Mucosa of descending colon (tissue), 3 donors: ENCODE data around the gene CPA4. TPM values are rescaled to one million over a fixed set of nuclear protein-coding genes. Genes with fewer than 3 reads are reported as not detected.

Experiments
- ATAC-seq: fragments of 200-7000 bp; cut with Tn5 transposase; one replicate; pipeline ENCODE4 v1.9.1; 2020; ENCODE audit warnings: mild to moderate bottlenecking, moderate library complexity
- DNase-seq, 3 donors: peaks; one replicate each; pipeline ENCODE4 v3.0.0-alpha.2; 2020
- H3K36me3 ChIP-seq: fragments of 200-600 bp; one replicate; pipeline ENCODE4 v1.8.0; 2021; ENCODE audit warnings: low read depth, mild to moderate bottlenecking
- H3K4me1 ChIP-seq: fragments of 200-600 bp; one replicate; pipeline ENCODE4 v1.8.0; 2021; ENCODE audit warnings: low read depth, mild to moderate bottlenecking
- H3K4me3 ChIP-seq: fragments of 200-600 bp; one replicate; pipeline ENCODE4 v1.8.0; 2021; ENCODE audit warnings: mild to moderate bottlenecking
- H3K9me3 ChIP-seq: fragments of 200-600 bp; one replicate; pipeline ENCODE4 v1.8.0; 2021; ENCODE audit warnings: mild to moderate bottlenecking
- CTCF ChIP-seq: fragments of 200-600 bp; IDR thresholded peaks from one replicate; pipeline ENCODE4 v1.8.0; 2022; ENCODE audit warnings: antibody characterized with exemption, mild to moderate bottlenecking
- intact Hi-C, 2 donors: fragments of 100-400 bp; cut with DNase I in 1 of 2; cut with micrococcal nuclease in 1 of 2; formaldehyde crosslinking; loops; one replicate each; pipeline versions ENCODE4 v1.11.0 to v1.11.1; 2022; cut with DNase I, micrococcal nuclease
- total RNA-seq, 3 donors: library from RNA; stranded (reverse); fragmentation: NEBNext Ultra II Directional in 2 of 3; extraction: Animal tissue kit (Norgen Biotek cat#: 25700) in 2 of 3; gene quantifications; one replicate each; pipeline versions ENCODE4 v1.2.1 to v1.2.4, GENCODE V29; 2021 to 2023
- donor health status: DM: no; HTN: no; CAD: no; lungs with moderate emphysema.
- donor health status: DM: no; HTN: no; CAD: no.
- donor health status: DM: no; HTN: yes; CAD: no.

The CPA4 gene
- total RNA-seq, 3 donors from 2014 or later: not detected

DNA sequence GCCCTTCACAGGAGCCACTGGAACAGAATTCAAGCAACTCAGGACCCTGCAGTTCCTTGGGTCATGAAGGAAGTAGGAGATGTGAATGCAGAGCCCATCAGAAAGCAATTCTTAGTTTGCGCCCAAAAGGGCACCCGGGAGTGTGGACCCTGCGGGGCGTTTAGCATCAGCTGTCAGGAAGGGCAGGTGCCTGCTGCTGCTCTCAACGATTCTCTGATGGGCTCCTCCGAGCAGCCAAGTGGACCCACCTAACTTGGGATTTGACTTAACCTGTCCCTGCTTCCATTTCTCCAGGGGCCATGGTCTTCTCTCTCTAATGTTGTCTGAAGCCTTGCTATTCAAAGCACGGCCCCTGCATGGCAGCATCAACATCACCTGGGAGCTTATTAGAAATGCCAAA is 68.7 kb downstream of the CPA4 start:
- peaks cover 6% of the 10 kb centered on the region for H3K9me3 ChIP-seq
- no peak for DNase-seq
- peaks cover 7% of the 10 kb centered on the region for H3K4me1 ChIP-seq
- no peaks in the 10 kb centered on the region for H3K36me3 ChIP-seq
- H3K4me3 ChIP-seq: no peak overlapping the region
- ATAC-seq: no peak
- intact Hi-C loops: no loop called here
- TF ChIP-seq CTCF: no peak

DNA sequence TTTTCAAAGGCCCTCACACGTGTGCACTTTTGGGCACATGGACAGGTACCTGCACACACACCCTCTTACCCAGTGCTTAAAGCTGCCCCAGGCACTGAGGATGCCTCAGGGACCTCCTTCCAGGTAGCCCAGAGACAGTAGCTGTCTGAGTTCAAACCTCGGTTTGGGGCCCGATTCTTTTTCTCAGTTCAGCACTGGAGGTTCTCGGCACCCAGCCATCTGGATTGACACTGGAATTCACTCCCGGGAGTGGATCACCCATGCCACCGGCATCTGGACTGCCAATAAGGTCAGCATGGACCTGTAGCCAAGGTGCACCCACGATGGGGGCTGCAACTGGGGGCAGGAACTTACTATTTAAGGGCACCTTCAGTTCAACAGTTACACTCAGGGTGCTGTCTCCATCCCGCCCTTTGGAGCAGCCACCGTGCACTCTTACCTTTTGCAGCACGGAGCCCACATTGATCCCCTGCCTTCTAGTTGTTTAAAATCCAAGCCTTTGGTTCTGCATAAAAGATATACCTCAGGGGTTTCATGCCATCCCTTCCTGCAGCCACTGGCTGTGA is 69.4 kb downstream of the CPA4 start:
- intact Hi-C loops: no loop called here
- ATAC-seq (no peak), DNase-seq (no peak)
- Histone ChIP-seq H3K36me3 (no peaks in the 10 kb centered on the region), H3K9me3 (peaks cover 6% of the 10 kb centered on the region), H3K4me1 (peaks cover 7% of the 10 kb centered on the region), H3K4me3 (no peak overlapping the region)
- no peak for TF ChIP-seq CTCF

GRCh38 chr7:130363026-130363847 is 70.3 kb downstream of the CPA4 start:
- peaks cover 6% of the 10 kb centered on the region for H3K9me3 ChIP-seq
- peaks cover 7% of the 10 kb centered on the region for H3K4me1 ChIP-seq
- no peak for TF ChIP-seq CTCF
- no peaks in the 10 kb centered on the region for H3K36me3 ChIP-seq
- ATAC-seq (peak; percentile 53), DNase-seq (no peak)
- H3K4me3 ChIP-seq: no peak overlapping the region
- intact Hi-C loops: no loop called here

GRCh38 chr7:130364451-130364850 is 71.5 kb downstream of the CPA4 start:
- no peak overlapping the region for H3K4me3 ChIP-seq
- no peaks in the 10 kb centered on the region for H3K36me3 ChIP-seq
- ATAC-seq (no peak), DNase-seq (no peak)
- TF ChIP-seq CTCF: no peak
- peaks cover 1% of the 10 kb centered on the region for H3K9me3 ChIP-seq
- intact Hi-C loops: no loop called here
- peaks cover 10% of the 10 kb centered on the region for H3K4me1 ChIP-seq

GRCh38 chr7:130365088-130365487 is 72.1 kb downstream of the CPA4 start:
- ATAC-seq (no peak), DNase-seq (no peak)
- Histone ChIP-seq H3K9me3 (no peaks in the 10 kb centered on the region), H3K4me1 (peaks cover 10% of the 10 kb centered on the region), H3K36me3 (no peaks in the 10 kb centered on the region), H3K4me3 (no peak overlapping the region)
- TF ChIP-seq CTCF: no peak
- intact Hi-C loops: no loop called here
